GM06990 (cell line): ENCODE results near the gene SEMA3A.
"Not testable (repeated sequence)": the region's sequence is repeated elsewhere in the genome, so short reads cannot be mapped to it uniquely, and the experiment has no call there.

Experiments
- DNase-seq: peaks from one replicate; pipeline ENCODE4 v3.0.0-alpha.2; 2011; ENCODE audit not compliant: insufficient read length; ENCODE audit errors: extremely low read depth
- H3K27me3 ChIP-seq: replicated peaks from 2 replicates; pipeline ENCODE4 v1.6.0; 2011; ENCODE audit warnings: low read length; ENCODE audit not compliant: control insufficient read depth, insufficient read depth
- H3K36me3 ChIP-seq: 2 replicates; pipeline ENCODE4 v1.5.1; 2011; ENCODE audit warnings: low read length; ENCODE audit not compliant: control insufficient read depth, insufficient read depth
- H3K4me3 ChIP-seq: replicated peaks from 2 replicates; pipeline ENCODE4 v1.5.1; 2011; ENCODE audit warnings: low read depth, mild to moderate bottlenecking, control low read depth, low read length
- CTCF ChIP-seq: IDR thresholded peaks from 2 replicates; pipeline ENCODE4 v1.5.1; 2011; ENCODE audit warnings: low read length, control low read depth, mild to moderate bottlenecking, inconsistent platforms; ENCODE audit not compliant: insufficient read depth, poor library complexity, severe bottlenecking

Gene SEMA3A

GRCh38 chr7:84057576-84057975 is 137.0 kb downstream of the SEMA3A start:
- no peak for DNase-seq
- TF ChIP-seq CTCF: no peak
- no peak overlapping the region for H3K4me3 ChIP-seq
- H3K27me3 ChIP-seq: no peaks in the 10 kb centered on the region
- no peaks in the 10 kb centered on the region for H3K36me3 ChIP-seq

GRCh38 chr7:84055904-84056605 is 138.5 kb downstream of the SEMA3A start:
- TF ChIP-seq CTCF: no peak
- Histone ChIP-seq H3K4me3 (no peak overlapping the region), H3K36me3 (no peaks in the 10 kb centered on the region), H3K27me3 (no peaks in the 10 kb centered on the region)
- DNase-seq: no peak

GRCh38 chr7:84055199-84055598 is 139.4 kb downstream of the SEMA3A start:
- DNase-seq, H3K4me3 ChIP-seq, H3K36me3 ChIP-seq, H3K27me3 ChIP-seq: not testable (repeated sequence)

GRCh38 chr7:84049071-84049836 is 145.3 kb downstream of the SEMA3A start:
- DNase-seq: no peak
- H3K4me3 ChIP-seq: no peak overlapping the region
- no peak for TF ChIP-seq CTCF
- H3K27me3 ChIP-seq: no peaks in the 10 kb centered on the region
- H3K36me3 ChIP-seq: no peaks in the 10 kb centered on the region

GRCh38 chr7:84047085-84047484 is 147.5 kb downstream of the SEMA3A start:
- H3K4me3 ChIP-seq: no peak overlapping the region
- no peaks in the 10 kb centered on the region for H3K27me3 ChIP-seq
- H3K36me3 ChIP-seq: no peaks in the 10 kb centered on the region
- no peak for TF ChIP-seq CTCF
- DNase-seq: no peak

GRCh38 chr7:84044834-84045233 is 149.8 kb downstream of the SEMA3A start:
- Histone ChIP-seq H3K36me3 (no peaks in the 10 kb centered on the region), H3K4me3 (no peak overlapping the region), H3K27me3 (no peaks in the 10 kb centered on the region)
- no peak for DNase-seq
- no peak for TF ChIP-seq CTCF
